HepG2 (cell line): Measurements from ENCODE around the gene THAP3. TPM values are rescaled to one million over a fixed set of nuclear protein-coding genes. Genes with fewer than 3 reads are reported as not detected.

ENCODE experiments used
- AHR ChIP-seq: IDR thresholded peaks from 2 replicates; pipeline ENCODE4 v1.6.1; 2018; ENCODE audit warnings: missing genetic modification reagents, missing compliant biosample characterization
- GMEB1 ChIP-seq: sonication (generic); formaldehyde crosslinking; IDR thresholded peaks from 2 replicates; pipeline ENCODE4 v1.5.1; 2020; ENCODE audit warnings: missing genetic modification reagents, mild to moderate bottlenecking, borderline replicate concordance
- HNF1A ChIP-seq, 2 experiments: sonication (generic) in 1 of 2; formaldehyde crosslinking in 1 of 2; IDR thresholded peaks; 2 replicates each; pipeline versions ENCODE4 v1.4.0 to v1.6.1; 2016 to 2020; ENCODE audit warnings: borderline replicate concordance in 1 of 2, low read depth in 1 of 2, mild to moderate bottlenecking in 1 of 2, missing genetic modification reagents in 1 of 2
- HNF4G ChIP-seq, 2 experiments: sonication (generic) in 1 of 2; formaldehyde crosslinking in 1 of 2; IDR thresholded peaks; 2 replicates each; pipeline versions ENCODE4 v1.4.0 to v1.6.1; 2011 to 2020; ENCODE audit warnings: borderline replicate concordance in 2 of 2, low read depth in 2 of 2, mild to moderate bottlenecking in 2 of 2, low read length in 1 of 2, missing genetic modification reagents in 1 of 2, moderate library complexity in 1 of 2
- KLF12 ChIP-seq: sonication (generic); formaldehyde crosslinking; IDR thresholded peaks from 2 replicates; pipeline ENCODE4 v1.4.0; 2020; ENCODE audit warnings: missing genetic modification reagents, borderline replicate concordance
- MLXIP ChIP-seq: sonication (generic); formaldehyde crosslinking; IDR thresholded peaks from 2 replicates; pipeline ENCODE4 v1.9.0; 2021; ENCODE audit warnings: missing genetic modification reagents, borderline replicate concordance
- MZF1 ChIP-seq: sonication (generic); formaldehyde crosslinking; IDR thresholded peaks from 2 replicates; pipeline ENCODE4 v1.8.1; 2023; ENCODE audit warnings: mild to moderate bottlenecking, missing genetic modification reagents, borderline replicate concordance
- NR2F2 ChIP-seq: IDR thresholded peaks from 2 replicates; pipeline ENCODE4 v1.6.1; 2012; ENCODE audit warnings: low read depth, inconsistent platforms, borderline replicate concordance
- PREB ChIP-seq: sonication (generic); formaldehyde crosslinking; IDR thresholded peaks from 2 replicates; pipeline ENCODE4 v1.4.0; 2020; ENCODE audit warnings: missing genetic modification reagents
- REPIN1 ChIP-seq: sonication (generic); formaldehyde crosslinking; IDR thresholded peaks from 2 replicates; pipeline ENCODE4 v1.8.0; 2022; ENCODE audit warnings: missing genetic modification reagents, low read depth, mild to moderate bottlenecking, borderline replicate concordance
- SMAD1 ChIP-seq: sonication (generic); formaldehyde crosslinking; IDR thresholded peaks from 2 replicates; pipeline ENCODE4 v1.4.0; 2020; ENCODE audit warnings: missing genetic modification reagents, low read depth, mild to moderate bottlenecking, borderline replicate concordance
- ZNF225 ChIP-seq: sonication (generic); formaldehyde crosslinking; IDR thresholded peaks from 2 replicates; pipeline ENCODE4 v1.4.0; 2020; ENCODE audit warnings: mild to moderate bottlenecking, missing genetic modification reagents
- ZNF292 ChIP-seq: sonication (generic); formaldehyde crosslinking; IDR thresholded peaks from 2 replicates; pipeline ENCODE4 v1.8.1; 2022; ENCODE audit warnings: mild to moderate bottlenecking, low read depth, missing genetic modification reagents, borderline replicate concordance
- ZNF543 ChIP-seq: sonication (generic); formaldehyde crosslinking; IDR thresholded peaks from 2 replicates; pipeline ENCODE4 v1.4.0; 2020; ENCODE audit warnings: mild to moderate bottlenecking, missing genetic modification reagents
- ZNF576 ChIP-seq: sonication (generic); formaldehyde crosslinking; IDR thresholded peaks from 2 replicates; pipeline ENCODE4 v1.4.0; 2020; ENCODE audit warnings: mild to moderate bottlenecking, missing genetic modification reagents
- ZNF773 ChIP-seq: sonication (generic); formaldehyde crosslinking; IDR thresholded peaks from 2 replicates; pipeline ENCODE4 v1.4.0; 2020; ENCODE audit warnings: missing genetic modification reagents, borderline replicate concordance
- polyA plus RNA-seq, 8 experiments: library from polyadenylated mRNA; depleted of rRNA in 3 of 8; stranded (reverse) in 7 of 8; unstranded in 1 of 8; fragments of >200 nt; fragmentation: Illumina TruSeq in 4 of 8; extraction: Trizol in 4 of 8; gene quantifications; 2 replicates each; pipeline versions ENCODE4 v1.2.1 to v1.2.3, GENCODE V29; 2011 to 2016; ENCODE audit warnings: low read depth in 4 of 8, missing spikeins in 1 of 8, mixed read lengths in 1 of 8; ENCODE audit not compliant: insufficient read depth in 1 of 8
- total RNA-seq, 5 experiments: library from RNA; depleted of rRNA; stranded (reverse); fragments of >200 nt; fragmentation: Illumina TruSeq; extraction: Trizol; gene quantifications; 2 replicates each; pipeline ENCODE4 v1.2.3, GENCODE V29; 2016; ENCODE audit warnings: low read depth in 1 of 5

Gene THAP3
- total and polyA plus RNA-seq, 2 of the 13 experiments (the other 11 are each of a cell fraction or from before 2014, with no cell fraction given) = 10.3 to 14.9 TPM

GRCh38 chr1:6579374-6580118, 45.1 kb upstream of the THAP3 start, which contains the start of gene ZBTB48 (continued):
- TF ChIP-seq MLXIP (CRISPR knock-in tag) (no peak), REPIN1 (CRISPR knock-in tag) (peak; percentile 75; the same call in 1 of the 2 replicates), NR2F2 (no peak; the same call in 1 of the 2 replicates), GMEB1 (CRISPR knock-in tag) (peak; percentile 91), KLF12 (CRISPR knock-in tag) (no peak), ZNF543 (CRISPR knock-in tag) (peak; percentile 32; the same call in 1 of the 2 replicates), PREB (CRISPR knock-in tag) (no peak), ZNF773 (CRISPR knock-in tag) (0 out of 2 replicates have a peak, but pooled peaks have one; percentile 42), SMAD1 (CRISPR knock-in tag) (no peak; the same call in 1 of the 2 replicates), ZNF292 (no peak), MZF1 (CRISPR knock-in tag) (no peak), HNF4G (IDR thresholded peaks at IDR 0.05; ENCODE audit: borderline replicate concordance, low read depth, low read length) (peak; percentile 64; the same call in 1 of the 2 replicates), HNF4G (CRISPR knock-in tag; IDR thresholded peaks at IDR 0.05; ENCODE audit: borderline replicate concordance, low read depth) (no peak), ZNF576 (0 out of 2 replicates have a peak, but pooled peaks have one; percentile 0), HNF1A (IDR thresholded peaks at IDR 0.05; ENCODE audit: low read depth) (no peak), HNF1A (CRISPR knock-in tag; IDR thresholded peaks at IDR 0.05; ENCODE audit: borderline replicate concordance) (0 out of 2 replicates have a peak, but pooled peaks have one; percentile 8), ZNF225 (CRISPR knock-in tag) (peak; percentile 81; the same call in 1 of the 2 replicates), AHR (no peak)
